NCI-H345 (cell line): ENCODE data around the gene RAB30.
"Not testable (repeated sequence)": the region's sequence is repeated elsewhere in the genome, so short reads cannot be mapped to it uniquely, and the experiment has no call there.

Source experiments
- DNase-seq: peaks from one replicate; lab custom pipeline; 2025; lab: John Stamatoyannopoulos, UW

The RAB30 gene

DNA sequence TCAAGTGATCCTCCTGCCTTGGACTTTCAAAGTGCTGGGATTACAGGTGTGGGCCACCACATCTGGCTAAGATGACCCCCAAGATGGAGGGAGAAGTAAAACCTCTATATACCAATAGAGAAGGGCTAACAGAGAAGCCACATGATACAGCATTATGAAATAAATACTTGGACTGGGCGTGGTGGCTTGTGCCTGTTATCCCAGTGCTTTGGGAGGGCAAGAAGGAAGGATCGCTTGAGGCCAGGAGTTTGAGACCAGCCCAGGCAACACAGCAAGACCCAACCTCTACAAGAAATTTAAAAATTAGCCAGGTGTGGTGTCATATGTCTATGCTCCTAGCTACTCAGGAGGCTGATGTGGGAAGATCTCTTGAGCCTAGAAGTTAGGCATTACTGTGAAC, 61.7 kb downstream of the RAB30 start:
- no peak for DNase-seq

GRCh38 chr11:83009136-83009535, 62.6 kb downstream of the RAB30 start:
- not testable (repeated sequence) for DNase-seq

DNA sequence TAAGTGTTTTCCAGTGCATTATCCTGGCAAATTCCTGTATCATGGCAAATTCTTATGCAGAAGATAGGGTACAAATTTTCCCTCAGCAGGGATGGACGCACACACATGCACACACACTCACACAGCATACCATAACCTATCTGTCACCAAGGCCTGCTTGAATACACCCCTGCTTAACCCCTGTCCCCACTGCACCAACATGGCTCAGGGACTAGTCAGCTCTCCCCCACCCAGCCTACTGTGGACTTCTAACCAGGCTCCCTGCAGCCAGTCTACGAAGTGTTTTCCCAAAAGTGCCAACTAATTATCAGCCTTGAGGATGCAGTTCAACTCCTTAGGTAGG, 63.1 kb downstream of the RAB30 start:
- no peak for DNase-seq

- peak; percentile 4 for DNase-seq
These were observed 63.7 kb downstream of the RAB30 start for GRCh38 chr11:83007909-83008580.

DNA sequence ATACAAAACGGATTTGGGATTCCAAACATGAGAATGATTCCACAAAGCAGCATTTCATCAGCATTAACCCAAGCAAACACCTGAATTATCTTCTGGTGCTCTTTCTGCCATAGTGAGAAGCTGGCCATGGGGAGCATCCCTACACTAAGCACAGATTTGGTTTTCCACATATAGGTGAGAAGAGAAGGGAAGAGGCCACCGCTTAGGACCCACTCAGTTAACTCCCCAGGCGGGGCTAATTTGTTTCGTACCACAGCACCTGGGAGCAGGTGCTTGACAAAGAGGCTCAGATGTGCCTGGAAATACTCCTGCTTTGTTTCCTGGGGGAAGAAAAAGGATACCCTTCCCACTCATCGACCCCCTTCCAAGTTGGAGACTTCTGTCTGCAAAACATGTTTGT, 64.2 kb downstream of the RAB30 start:
- DNase-seq: no peak

- no peak for DNase-seq
These were observed 64.8 kb downstream of the RAB30 start for GRCh38 chr11:83006877-83007330.

- no peak for DNase-seq
These were observed 66.7 kb downstream of the RAB30 start for GRCh38 chr11:83004746-83005556.

DNA sequence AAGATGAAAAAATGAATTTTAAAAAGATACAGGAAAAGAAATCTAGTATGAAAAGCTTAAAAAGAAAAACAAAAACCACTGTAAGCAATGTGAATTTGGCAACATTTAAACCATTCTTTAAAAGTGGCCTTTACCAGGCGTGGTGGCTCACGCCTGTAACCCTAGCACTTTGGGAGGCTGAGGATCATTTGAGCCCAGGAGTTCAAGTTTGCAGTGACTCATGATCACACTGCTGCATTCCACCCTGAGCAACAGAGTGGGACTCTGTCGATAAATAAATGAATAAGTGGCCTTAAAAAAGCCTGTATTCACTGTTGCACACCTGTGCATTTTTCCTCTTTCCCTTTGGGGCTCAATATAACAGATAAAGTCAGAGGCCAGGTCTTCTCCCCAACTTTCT, 69.2 kb downstream of the RAB30 start:
- DNase-seq: no peak

- DNase-seq: no peak
These were observed 69.6 kb downstream of the RAB30 start for GRCh38 chr11:83002053-83002452.

DNA sequence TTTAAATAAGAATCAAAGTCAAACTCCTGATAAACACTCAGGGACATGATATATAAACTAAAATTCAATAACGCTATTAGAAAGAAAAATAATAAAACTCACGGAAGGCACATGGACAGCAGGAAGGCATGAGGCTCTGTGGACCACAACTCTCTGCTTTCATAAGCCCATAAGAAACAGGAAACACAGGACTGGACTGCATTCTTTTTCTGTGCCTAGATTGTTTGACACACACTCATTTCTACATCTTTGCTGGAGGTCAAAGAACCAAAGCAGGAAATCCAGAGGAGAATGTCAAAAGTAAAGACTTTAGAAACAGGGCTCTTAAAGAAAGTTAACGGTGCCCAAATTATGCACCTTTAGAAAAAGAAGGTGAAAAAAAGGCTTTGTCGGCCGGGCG, 71.3 kb downstream of the RAB30 start:
- no peak for DNase-seq

GRCh38 chr11:82999232-82999631, 72.5 kb downstream of the RAB30 start:
- DNase-seq: no peak

DNA sequence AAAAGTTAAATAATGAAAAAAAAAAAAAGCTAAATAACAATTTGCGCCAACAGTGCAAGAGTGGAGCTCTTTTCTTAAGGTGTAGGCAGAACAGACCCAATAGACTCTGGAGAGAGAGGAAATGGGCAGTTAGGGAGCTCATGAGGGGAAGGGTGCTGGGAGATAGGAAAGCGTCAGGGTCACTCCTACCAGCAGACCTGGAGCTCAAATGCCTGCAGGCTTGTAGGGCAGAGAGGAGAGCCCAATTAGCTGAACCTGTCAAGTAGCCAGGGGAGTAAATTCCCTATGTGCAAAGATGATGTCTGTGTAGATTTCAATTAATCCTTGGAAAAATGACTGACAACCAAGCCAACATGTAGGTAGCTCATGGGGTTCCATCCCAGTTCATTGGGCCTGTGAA, 73.0 kb downstream of the RAB30 start:
- no peak for DNase-seq

- DNase-seq: peak; percentile 10
These were observed 74.6 kb downstream of the RAB30 start for GRCh38 chr11:82996966-82997606.

GRCh38 chr11:82995754-82996398, 75.8 kb downstream of the RAB30 start:
- DNase-seq: no peak

GRCh38 chr11:82995235-82995634, 76.5 kb downstream of the RAB30 start:
- DNase-seq: no peak

GRCh38 chr11:82994604-82995230, 77.0 kb downstream of the RAB30 start:
- no peak for DNase-seq

DNA sequence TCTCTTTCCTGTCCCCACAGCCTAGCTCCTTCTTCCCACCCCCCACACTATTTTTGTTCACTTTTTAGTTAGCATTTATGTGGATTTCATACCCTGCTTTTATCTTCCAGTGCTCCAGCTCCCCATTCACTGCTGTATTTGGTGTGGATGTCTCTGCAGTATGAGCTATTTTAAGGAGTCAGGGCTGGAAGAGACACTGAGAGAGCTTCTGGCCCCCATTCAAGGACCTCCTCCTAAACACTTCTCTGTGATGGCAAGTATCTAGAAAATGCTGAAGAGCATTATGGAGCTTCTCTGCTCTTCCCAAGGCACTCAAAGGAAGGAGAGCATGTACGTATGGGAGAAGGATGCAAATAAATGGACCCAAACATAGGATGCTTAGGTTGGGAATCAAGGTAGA, 79.5 kb downstream of the RAB30 start:
- DNase-seq: no peak

DNA sequence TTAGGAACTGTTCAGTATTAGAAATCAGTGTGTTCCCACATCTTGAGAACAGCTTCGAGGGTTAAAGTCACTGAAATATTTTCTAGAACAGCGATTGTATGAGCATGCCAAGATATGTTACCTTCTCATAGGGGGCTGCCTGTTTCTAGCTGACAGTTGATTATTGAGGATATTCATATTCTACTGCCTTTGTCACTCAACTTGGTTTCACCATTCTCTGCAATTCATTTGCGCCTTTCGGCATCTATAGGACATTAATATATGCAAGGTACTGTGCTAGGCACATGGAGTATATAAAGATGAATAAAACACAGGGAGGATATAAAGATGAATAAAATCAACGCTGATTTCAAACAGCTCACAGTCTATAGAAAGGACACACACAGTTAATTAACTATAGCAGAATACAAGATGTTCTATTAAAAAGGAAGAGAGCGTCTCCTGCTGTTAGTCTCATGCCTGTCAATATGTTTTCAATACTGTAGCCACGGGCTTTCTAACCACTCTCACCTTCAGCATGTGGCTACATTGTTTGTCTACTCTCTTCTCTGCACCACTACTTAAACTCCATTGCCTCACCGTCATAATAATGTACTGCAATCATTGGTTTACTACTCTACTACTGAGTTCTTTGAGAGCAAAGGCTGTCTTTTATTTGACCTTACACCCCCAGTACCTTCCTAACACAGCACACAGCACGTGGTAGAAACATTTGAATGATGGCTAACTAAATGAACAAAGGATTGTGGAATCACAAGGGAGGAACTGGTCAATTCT, 81.9 kb downstream of the RAB30 start:
- DNase-seq: peak; percentile 80

- peak; percentile 88 for DNase-seq
These were observed 82.6 kb downstream of the RAB30 start for GRCh38 chr11:82988936-82989627.

GRCh38 chr11:82987997-82988396, 83.7 kb downstream of the RAB30 start:
- no peak for DNase-seq

GRCh38 chr11:82986446-82986845, 85.3 kb downstream of the RAB30 start:
- no peak for DNase-seq
